H9 (cell line): ENCODE results near the gene SERINC3. TPM values are rescaled to one million over a fixed set of nuclear protein-coding genes. Genes with fewer than 3 reads are reported as not detected.

Experiments
- DNase-seq: peaks from one replicate; pipeline ENCODE4 v3.0.0-alpha.2; 2017
- H2AFZ ChIP-seq: one replicate; pipeline ENCODE4 v1.6.1; 2013; ENCODE audit warnings: mild to moderate bottlenecking, low read length, control low read depth, moderate library complexity
- H2AK5ac ChIP-seq: 2 replicates; pipeline ENCODE4 v1.6.1; 2013; ENCODE audit warnings: low read length, control low read depth, mixed read lengths; ENCODE audit not compliant: insufficient read length
- H2BK120ac ChIP-seq: one replicate; pipeline ENCODE4 v1.6.1; 2013; ENCODE audit warnings: low read depth, mild to moderate bottlenecking, low read length, control low read depth, inconsistent platforms; ENCODE audit not compliant: poor library complexity, severe bottlenecking
- H2BK12ac ChIP-seq: 2 replicates; pipeline ENCODE4 v1.6.1; 2013; ENCODE audit warnings: low read length, control low read depth, mixed read lengths, low read depth; ENCODE audit not compliant: insufficient read length
- H2BK15ac ChIP-seq: 2 replicates; pipeline ENCODE4 v1.6.1; 2013; ENCODE audit warnings: low read depth, low read length, control low read depth
- H2BK20ac ChIP-seq: one replicate; pipeline ENCODE4 v1.6.1; 2013; ENCODE audit warnings: low read depth, mild to moderate bottlenecking, low read length, control low read depth, inconsistent platforms; ENCODE audit not compliant: poor library complexity, severe bottlenecking
- H2BK5ac ChIP-seq: 2 replicates; pipeline ENCODE4 v1.6.1; 2013; ENCODE audit warnings: low read length, control low read depth, mixed read lengths; ENCODE audit not compliant: insufficient read length
- H3K14ac ChIP-seq: 2 replicates; pipeline ENCODE4 v1.6.1; 2013; ENCODE audit warnings: low read length, control low read depth; ENCODE audit not compliant: insufficient read depth
- H3K18ac ChIP-seq: 2 replicates; pipeline ENCODE4 v1.6.1; 2013; ENCODE audit warnings: low read depth, mild to moderate bottlenecking, mixed read lengths, low read length, control low read depth; ENCODE audit not compliant: insufficient read length
- H3K23ac ChIP-seq: 2 replicates; pipeline ENCODE4 v1.6.1; 2013; ENCODE audit warnings: low read length, control low read depth, mixed read lengths, low read depth; ENCODE audit not compliant: insufficient read length
- H3K23me2 ChIP-seq: 2 replicates; pipeline ENCODE4 v1.6.1; 2013; ENCODE audit warnings: low read depth, mild to moderate bottlenecking, mixed read lengths, low read length, control low read depth; ENCODE audit not compliant: insufficient read length, poor library complexity, severe bottlenecking
- H3K27ac ChIP-seq: 2 replicates; pipeline ENCODE4 v1.5.1; 2013; ENCODE audit warnings: low read length, control low read depth, mixed read lengths, low read depth; ENCODE audit not compliant: insufficient read length
- H3K27me3 ChIP-seq: 2 replicates; pipeline ENCODE4 v1.6.1; 2013; ENCODE audit warnings: low read length, control low read depth, inconsistent platforms; ENCODE audit not compliant: insufficient read depth
- H3K4ac ChIP-seq: 2 replicates; pipeline ENCODE4 v1.6.1; 2013; ENCODE audit warnings: low read depth, mild to moderate bottlenecking, control low read depth, inconsistent platforms, low read length, moderate library complexity
- H3K4me1 ChIP-seq: 2 replicates; pipeline ENCODE4 v1.6.1; 2013; ENCODE audit warnings: low read length, control low read depth, inconsistent platforms; ENCODE audit not compliant: insufficient read depth
- H3K4me2 ChIP-seq: 2 replicates; pipeline ENCODE4 v1.6.1; 2013; ENCODE audit warnings: low read length, control low read depth, mixed read lengths; ENCODE audit not compliant: insufficient read length, insufficient read depth
- H3K56ac ChIP-seq: 2 replicates; pipeline ENCODE4 v1.6.1; 2013; ENCODE audit warnings: low read depth, mild to moderate bottlenecking, mixed read lengths, low read length, control low read depth; ENCODE audit not compliant: insufficient read length
- H3K79me1 ChIP-seq: 2 replicates; pipeline ENCODE4 v1.6.1; 2013; ENCODE audit warnings: low read depth, mild to moderate bottlenecking, moderate library complexity, low read length, control low read depth, inconsistent platforms; ENCODE audit not compliant: insufficient read depth, poor library complexity, severe bottlenecking
- H3K79me2 ChIP-seq: 2 replicates; pipeline ENCODE4 v1.6.1; 2013; ENCODE audit warnings: low read length, control low read depth, inconsistent platforms; ENCODE audit not compliant: insufficient read depth
- H3K9ac ChIP-seq: 2 replicates; pipeline ENCODE4 v1.6.1; 2013; ENCODE audit warnings: low read length, control low read depth, mixed read lengths; ENCODE audit not compliant: insufficient read length; ENCODE audit errors: extremely low read depth
- H3K9me3 ChIP-seq: one replicate; pipeline ENCODE4 v1.6.1; 2013; ENCODE audit warnings: low read depth, low read length, inconsistent platforms; ENCODE audit not compliant: control insufficient read depth
- H3T11ph ChIP-seq: one replicate; pipeline ENCODE4 v1.6.1; 2013; ENCODE audit warnings: mild to moderate bottlenecking, low read length, control low read depth, inconsistent platforms
- H4K20me1 ChIP-seq: one replicate; pipeline ENCODE4 v1.6.1; 2013; ENCODE audit not compliant: control insufficient read depth, insufficient read length, insufficient read depth
- H4K5ac ChIP-seq: 2 replicates; pipeline ENCODE4 v1.6.1; 2013; ENCODE audit warnings: low read depth, mild to moderate bottlenecking, mixed read lengths, low read length, control low read depth; ENCODE audit not compliant: insufficient read length
- H4K8ac ChIP-seq: replicated peaks from 2 replicates; pipeline ENCODE4 v1.6.1; 2013; ENCODE audit warnings: low read length, control low read depth, mixed read lengths, low read depth; ENCODE audit not compliant: insufficient read length
- H4K91ac ChIP-seq: 2 replicates; pipeline ENCODE4 v1.6.1; 2013; ENCODE audit warnings: low read depth, mild to moderate bottlenecking, moderate library complexity, mixed read lengths, low read length, control low read depth; ENCODE audit not compliant: insufficient read length
- H3K27ac Mint-ChIP-seq, 3 experiments: 2 replicates in 2 of 3; 3 replicates in 1 of 3; pipeline ENCODE4 v1.8.0; 2020 to 2021; ENCODE audit warnings: mixed read lengths in 3 of 3, mild to moderate bottlenecking in 1 of 3, moderate library complexity in 1 of 3
- H3K27me3 Mint-ChIP-seq: 2 replicates; pipeline ENCODE4 v1.8.0; 2021; ENCODE audit warnings: low read depth, mild to moderate bottlenecking, moderate library complexity, mixed read lengths
- H3K36me3 Mint-ChIP-seq, 3 experiments: 2 replicates in 2 of 3; 3 replicates in 1 of 3; pipeline ENCODE4 v1.8.0; 2020 to 2021; ENCODE audit warnings: low read depth in 3 of 3, mixed read lengths in 3 of 3; ENCODE audit not compliant: insufficient read depth in 1 of 3
- H3K4me1 Mint-ChIP-seq, 2 experiments: 2 replicates each; pipeline ENCODE4 v1.8.0; 2020; ENCODE audit warnings: mixed read lengths in 2 of 2
- H3K4me3 Mint-ChIP-seq, 2 experiments: 2 replicates in 1 of 2; 3 replicates in 1 of 2; pipeline ENCODE4 v1.8.0; 2020 to 2021; ENCODE audit warnings: mild to moderate bottlenecking in 2 of 2, mixed read lengths in 2 of 2, moderate library complexity in 1 of 2
- H3K9me3 Mint-ChIP-seq, 2 experiments: 2 replicates in 1 of 2; 3 replicates in 1 of 2; pipeline ENCODE4 v1.8.0; 2020; ENCODE audit warnings: mild to moderate bottlenecking in 2 of 2, mixed read lengths in 2 of 2, moderate library complexity in 1 of 2
- CTCF ChIP-seq: fragments of 200-600 bp; sonication (generic); conservative IDR thresholded peaks from 3 replicates; pipeline ENCODE4 v1.8.0; 2021; ENCODE audit warnings: antibody characterized with exemption, mild to moderate bottlenecking
- WGBS: extraction: QIAGEN DNeasy Blood & Tissue Kit; methylation state at CpG from one replicate; pipeline ENCODE4 v1.1.7; 2013; ENCODE audit warnings: missing lambda C conversion rate, low lambda C conversion rate, mixed read lengths; ENCODE audit not compliant: insufficient read length; ENCODE audit errors: extremely low coverage; 5-methylcytosine and 5-hydroxymethylcytosine counted together
- total RNA-seq: library from RNA; stranded (reverse); gene quantifications from 2 replicates; pipeline ENCODE4 v1.2.1, GENCODE V29; 2021

The SERINC3 gene
- total RNA-seq, 1 experiment from 2014 or later: 41.5 TPM

GRCh38 chr20:44463466-44463865, 58.4 kb downstream of the SERINC3 start:
- Histone ChIP-seq H4K5ac (no peak overlapping the region), H3K23ac (no peak overlapping the region), H3K9ac (no peak overlapping the region), H2BK15ac (no peak overlapping the region), H3K9me3 (no peaks in the 10 kb centered on the region), H3K23me2 (no peaks in the 10 kb centered on the region), H3K27me3 (no peaks in the 10 kb centered on the region), H2BK120ac (no peak overlapping the region), H2BK5ac (no peak overlapping the region), H3T11ph (no peak overlapping the region), H2AFZ (no peak overlapping the region), H3K4me1 (no peaks in the 10 kb centered on the region), H4K91ac (no peak overlapping the region), H3K4me2 (no peak overlapping the region), H3K79me1 (no peaks in the 10 kb centered on the region), H2BK12ac (no peak overlapping the region), H3K18ac (peak overlapping the region; percentile 11), H2AK5ac (no peak overlapping the region), H3K27ac (no peak overlapping the region), H4K20me1 (no peaks in the 10 kb centered on the region), H3K14ac (no peak overlapping the region), H3K4ac (no peak overlapping the region), H3K79me2 (no peaks in the 10 kb centered on the region), H3K56ac (no peak overlapping the region), H2BK20ac (no peak overlapping the region), H4K8ac (no peak overlapping the region)
- Mint-ChIP-seq H3K27me3 (no peaks in the 10 kb centered on the region), H3K4me3 (no peak overlapping the region), H3K36me3 (no peaks in the 10 kb centered on the region), H3K27ac (no peak overlapping the region; a peak in 1 of 7 replicates), H3K4me1 (peaks cover 21% of the 10 kb centered on the region in 2 experiments), H3K9me3 (no peaks in the 10 kb centered on the region)
- DNase-seq: no peak
- TF ChIP-seq CTCF: no peak
- WGBS: no CpG with 5 or more reads among the region's 5 CpGs
